Mesenchymal stem cell (in vitro differentiated cells and primary cell): Measurements from ENCODE around the gene TTLL11.
A peak's percentile ranks its signal among the peaks of the same experiment; 100 is the strongest.

ENCODE experiments used
- DNase-seq: peaks from one replicate; pipeline ENCODE4 v3.0.0-alpha.2; 2013
- H2AFZ ChIP-seq: one replicate; pipeline ENCODE4 v1.6.1; 2013; ENCODE audit warnings: low read depth, mild to moderate bottlenecking, control low read depth, inconsistent platforms, low read length, moderate library complexity
- H2AK5ac ChIP-seq: 2 replicates; pipeline ENCODE4 v1.6.1; 2013; ENCODE audit warnings: low read length, moderate library complexity, mild to moderate bottlenecking, inconsistent platforms; ENCODE audit not compliant: severe bottlenecking
- H2BK120ac ChIP-seq: one replicate; pipeline ENCODE4 v1.6.1; 2013; ENCODE audit warnings: low read depth, mild to moderate bottlenecking, inconsistent platforms, low read length, moderate library complexity
- H2BK12ac ChIP-seq, 2 experiments: one replicate each; pipeline ENCODE4 v1.6.1; 2013; ENCODE audit warnings: inconsistent platforms in 2 of 2, low read length in 2 of 2, mild to moderate bottlenecking in 2 of 2, moderate library complexity in 2 of 2, control low read depth in 1 of 2
- H2BK15ac ChIP-seq: one replicate; pipeline ENCODE4 v1.6.1; 2013; ENCODE audit warnings: mild to moderate bottlenecking, low read depth, inconsistent platforms; ENCODE audit not compliant: poor library complexity, severe bottlenecking
- H2BK5ac ChIP-seq: 2 replicates; pipeline ENCODE4 v1.6.1; 2013; ENCODE audit warnings: low read depth, mild to moderate bottlenecking, low read length, control low read depth, inconsistent platforms; ENCODE audit not compliant: poor library complexity, severe bottlenecking
- H3K14ac ChIP-seq, 2 experiments: one replicate each; pipeline ENCODE4 v1.6.1; 2013; ENCODE audit warnings: inconsistent platforms in 2 of 2, low read length in 2 of 2, control low read depth in 1 of 2, mild to moderate bottlenecking in 1 of 2, moderate library complexity in 1 of 2
- H3K18ac ChIP-seq, 2 experiments: one replicate each; pipeline ENCODE4 v1.6.1; 2013; ENCODE audit warnings: inconsistent platforms in 2 of 2, low read length in 2 of 2, control low read depth in 1 of 2, low read depth in 1 of 2, mild to moderate bottlenecking in 1 of 2
- H3K23ac ChIP-seq, 2 experiments: one replicate each; pipeline ENCODE4 v1.6.1; 2013; ENCODE audit warnings: inconsistent platforms in 2 of 2, low read length in 2 of 2, mild to moderate bottlenecking in 2 of 2, moderate library complexity in 2 of 2, control low read depth in 1 of 2
- H3K27ac ChIP-seq: 2 replicates; pipeline ENCODE4 v1.5.1; 2013; ENCODE audit warnings: mild to moderate bottlenecking, moderate library complexity, low read length, control low read depth, inconsistent platforms; ENCODE audit not compliant: poor library complexity, severe bottlenecking
- H3K27me3 ChIP-seq, 2 experiments: 2 replicates each; pipeline versions ENCODE4 v1.6.1 to v1.7.0; 2013; ENCODE audit warnings: low read length in 2 of 2, mild to moderate bottlenecking in 2 of 2, moderate library complexity in 2 of 2, control low read depth in 1 of 2, inconsistent platforms in 1 of 2; ENCODE audit not compliant: control insufficient read depth in 1 of 2, insufficient read depth in 1 of 2
- H3K36me3 ChIP-seq, 2 experiments: 2 replicates each; pipeline versions ENCODE4 v1.6.1 to v1.7.0; 2013; ENCODE audit warnings: low read length in 2 of 2, control low read depth in 1 of 2, inconsistent platforms in 1 of 2, low read depth in 1 of 2, mild to moderate bottlenecking in 1 of 2; ENCODE audit not compliant: insufficient read depth in 2 of 2, control insufficient read depth in 1 of 2
- H3K4ac ChIP-seq, 2 experiments: one replicate each; pipeline ENCODE4 v1.6.1; 2013; ENCODE audit warnings: inconsistent platforms in 2 of 2, low read length in 2 of 2, mild to moderate bottlenecking in 2 of 2, moderate library complexity in 2 of 2, control low read depth in 1 of 2, low read depth in 1 of 2
- H3K4me1 ChIP-seq: 2 replicates; pipeline ENCODE4 v1.6.1; 2013; ENCODE audit warnings: low read depth, low read length, control low read depth; ENCODE audit not compliant: control insufficient read depth, insufficient read depth
- H3K4me2 ChIP-seq: 2 replicates; pipeline ENCODE4 v1.6.1; 2013; ENCODE audit warnings: low read length, mild to moderate bottlenecking, inconsistent platforms; ENCODE audit not compliant: poor library complexity, severe bottlenecking
- H3K4me3 ChIP-seq, 2 experiments: 2 replicates each; pipeline versions ENCODE4 v1.5.1 to v1.7.0; 2013; ENCODE audit warnings: low read length in 2 of 2, mild to moderate bottlenecking in 2 of 2, control low read depth in 1 of 2, low read depth in 1 of 2; ENCODE audit not compliant: insufficient read depth in 1 of 2
- H3K79me1 ChIP-seq: replicated peaks from 2 replicates; pipeline ENCODE4 v1.6.1; 2013; ENCODE audit warnings: mild to moderate bottlenecking, control low read depth, low read length, inconsistent platforms; ENCODE audit not compliant: poor library complexity, severe bottlenecking
- H3K9ac ChIP-seq: 2 replicates; pipeline ENCODE4 v1.7.0; 2013; ENCODE audit warnings: mild to moderate bottlenecking, low read length, moderate library complexity
- H3K9me3 ChIP-seq: 2 replicates; pipeline ENCODE4 v1.7.0; 2013; ENCODE audit warnings: mild to moderate bottlenecking, low read length; ENCODE audit not compliant: control insufficient read depth
- H4K8ac ChIP-seq: one replicate; pipeline ENCODE4 v1.6.1; 2013; ENCODE audit warnings: inconsistent platforms, mild to moderate bottlenecking, low read length, moderate library complexity
- H4K91ac ChIP-seq: one replicate; pipeline ENCODE4 v1.6.1; 2013; ENCODE audit warnings: mild to moderate bottlenecking, low read length, inconsistent platforms
- WGBS: methylation state at CpG from one replicate; pipeline ENCODE4 v1.1.7; 2013; ENCODE audit warnings: mixed read lengths; 5-methylcytosine and 5-hydroxymethylcytosine counted together

TTLL11 gene

GRCh38 chr9:122129969-122130368 lies 36.9 kb upstream of the TTLL11 start:
- H3K79me1 ChIP-seq: no peaks in the 10 kb centered on the region
- H3K9ac ChIP-seq: no peak overlapping the region
- no peak overlapping the region for H4K91ac ChIP-seq
- no peak overlapping the region for H3K27ac ChIP-seq
- DNase-seq: no peak
- no peaks in the 10 kb centered on the region for H3K36me3 ChIP-seq
- no peaks in the 10 kb centered on the region for H3K9me3 ChIP-seq
- H2BK12ac ChIP-seq: no peak overlapping the region
- H3K14ac ChIP-seq: peak overlapping the region in 1 of 2 experiments; percentile 33
- no peak overlapping the region for H2AFZ ChIP-seq
- H3K4me3 ChIP-seq: no peak overlapping the region
- no peak overlapping the region for H2BK5ac ChIP-seq
- H3K27me3 ChIP-seq: peaks cover 8 to 46% of the 10 kb centered on the region in 2 experiments
- H2BK15ac ChIP-seq: no peak overlapping the region
- H3K4ac ChIP-seq: no peak overlapping the region
- no peak overlapping the region for H3K4me2 ChIP-seq
- H4K8ac ChIP-seq: no peak overlapping the region
- 100% methylated on average over 1 of the region's 2 CpGs for WGBS
- no peak overlapping the region for H2BK120ac ChIP-seq
- H3K23ac ChIP-seq: no peak overlapping the region
- no peak overlapping the region for H2AK5ac ChIP-seq
- no peak overlapping the region for H3K18ac ChIP-seq
- peaks cover 30% of the 10 kb centered on the region for H3K4me1 ChIP-seq

GRCh38 chr9:122128969-122129343 lies 35.8 kb upstream of the TTLL11 start:
- Histone ChIP-seq H3K36me3 (no peaks in the 10 kb centered on the region), H3K4me1 (peaks cover 27% of the 10 kb centered on the region), H3K27ac (no peak overlapping the region), H3K14ac (no peak overlapping the region), H2BK120ac (no peak overlapping the region), H4K91ac (no peak overlapping the region), H3K9ac (no peak overlapping the region), H3K18ac (no peak overlapping the region), H2BK15ac (no peak overlapping the region), H3K4me2 (no peak overlapping the region), H2AK5ac (no peak overlapping the region), H3K4me3 (no peak overlapping the region), H3K27me3 (peaks cover 17 to 56% of the 10 kb centered on the region in 2 experiments), H3K23ac (no peak overlapping the region), H2BK12ac (no peak overlapping the region), H3K79me1 (no peaks in the 10 kb centered on the region), H2BK5ac (no peak overlapping the region), H3K9me3 (no peaks in the 10 kb centered on the region), H3K4ac (no peak overlapping the region), H4K8ac (no peak overlapping the region), H2AFZ (no peak overlapping the region)
- 71% methylated on average over 7 of the region's 7 CpGs for WGBS
- DNase-seq: no peak

DNA sequence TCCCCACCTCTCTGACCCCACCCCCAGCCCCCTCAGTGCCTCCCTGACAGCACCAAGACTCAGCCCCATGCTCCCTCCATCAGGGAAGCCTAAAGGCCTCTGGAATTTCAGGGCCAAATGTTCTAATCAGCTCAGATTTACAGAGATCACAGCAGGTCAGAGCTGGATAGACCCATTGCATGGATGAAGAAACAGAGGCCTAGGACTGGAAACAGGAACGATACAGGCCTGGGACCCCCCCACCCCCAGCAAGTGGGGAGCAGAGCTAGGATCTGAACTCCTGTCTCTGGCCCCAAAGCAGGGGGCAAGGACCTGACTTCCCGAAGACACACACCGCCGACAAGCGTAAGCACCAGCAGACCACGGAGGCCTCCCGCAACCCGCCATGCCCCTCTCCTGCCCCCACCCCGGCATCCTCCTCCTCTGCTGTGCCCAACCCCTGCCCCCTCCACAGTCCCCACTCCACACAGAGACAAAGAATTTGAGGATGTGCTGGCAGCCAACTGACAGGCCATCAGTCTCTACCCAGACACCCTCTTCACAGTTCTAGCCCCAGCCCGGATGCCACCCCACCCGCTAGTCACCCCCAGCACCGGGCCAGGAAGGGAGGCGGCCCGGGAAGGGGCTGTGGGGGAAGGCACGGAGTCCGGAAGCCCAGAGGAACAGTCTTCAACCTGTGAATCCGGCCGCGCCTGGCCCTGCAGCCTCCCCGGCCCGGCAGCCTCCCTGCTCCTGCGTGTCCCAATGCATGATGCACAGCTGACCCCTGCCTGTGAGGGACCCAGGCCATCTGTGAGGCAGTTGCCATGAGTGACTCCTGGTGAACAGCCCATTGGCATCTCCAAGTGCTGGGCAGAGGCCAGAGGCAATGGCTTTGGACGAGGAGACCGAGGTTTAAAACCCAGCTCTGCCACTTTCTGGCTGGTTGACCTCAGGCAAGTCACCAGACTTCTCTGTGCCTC lies 35.2 kb upstream of the TTLL11 start:
- no peak for DNase-seq
- H2BK12ac ChIP-seq: no peak overlapping the region
- no peak overlapping the region for H2AFZ ChIP-seq
- no peak overlapping the region for H3K27ac ChIP-seq
- no peak overlapping the region for H2AK5ac ChIP-seq
- H3K23ac ChIP-seq: no peak overlapping the region
- H3K4me1 ChIP-seq: peaks cover 27% of the 10 kb centered on the region
- no peak overlapping the region for H4K91ac ChIP-seq
- no peak overlapping the region for H2BK15ac ChIP-seq
- no peak overlapping the region for H3K9ac ChIP-seq
- no peak overlapping the region for H3K4me2 ChIP-seq
- no peak overlapping the region for H2BK5ac ChIP-seq
- no peak overlapping the region for H3K4ac ChIP-seq
- no peak overlapping the region for H3K4me3 ChIP-seq
- no peak overlapping the region for H2BK120ac ChIP-seq
- no peak overlapping the region for H3K14ac ChIP-seq
- no peaks in the 10 kb centered on the region for H3K36me3 ChIP-seq
- H3K27me3 ChIP-seq: peaks cover 20 to 58% of the 10 kb centered on the region in 2 experiments
- no peak overlapping the region for H3K18ac ChIP-seq
- H4K8ac ChIP-seq: no peak overlapping the region
- no peaks in the 10 kb centered on the region for H3K79me1 ChIP-seq
- no peaks in the 10 kb centered on the region for H3K9me3 ChIP-seq
- 84% methylated on average over 24 of the region's 24 CpGs for whole genome bisulfite sequencing

DNA sequence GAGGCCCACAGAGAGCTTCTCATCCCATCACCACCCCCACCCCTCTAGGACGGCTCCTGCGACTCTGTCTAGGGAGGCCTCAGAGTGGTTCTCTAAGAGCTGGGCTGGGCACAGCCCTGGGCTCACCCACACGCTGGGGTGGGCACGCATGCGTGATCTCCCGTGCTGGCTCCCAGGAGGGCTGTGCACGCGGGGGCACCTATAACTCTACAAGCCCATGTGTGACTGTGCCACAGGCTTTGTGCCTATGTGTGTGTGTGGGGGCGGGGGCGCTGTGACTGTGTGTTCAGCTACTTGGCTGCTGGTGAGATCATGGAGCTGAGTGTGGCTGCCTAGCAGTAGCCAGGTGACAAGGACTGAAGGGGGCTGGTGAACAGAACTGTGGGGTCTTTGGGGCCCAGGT lies 34.3 kb upstream of the TTLL11 start:
- Histone ChIP-seq H3K36me3 (no peaks in the 10 kb centered on the region), H3K27ac (no peak overlapping the region), H3K4me3 (no peak overlapping the region), H3K9ac (no peak overlapping the region), H3K4me1 (peaks cover 27% of the 10 kb centered on the region), H2AK5ac (no peak overlapping the region), H2AFZ (no peak overlapping the region), H3K18ac (no peak overlapping the region), H2BK15ac (no peak overlapping the region), H4K8ac (no peak overlapping the region), H2BK120ac (no peak overlapping the region), H4K91ac (no peak overlapping the region), H3K79me1 (no peaks in the 10 kb centered on the region), H3K14ac (no peak overlapping the region), H2BK5ac (no peak overlapping the region), H3K9me3 (no peaks in the 10 kb centered on the region), H3K4ac (peak overlapping the region in 1 of 2 experiments; percentile 58), H3K4me2 (no peak overlapping the region), H3K27me3 (peaks cover 21 to 50% of the 10 kb centered on the region in 2 experiments), H3K23ac (no peak overlapping the region), H2BK12ac (no peak overlapping the region)
- WGBS: 82% methylated on average over 10 of the region's 10 CpGs
- DNase-seq: no peak
